GM21717 (cell line): ENCODE measurements around the gene STAT4.
"Not testable (repeated sequence)": the region's sequence is repeated elsewhere in the genome, so short reads cannot be mapped to it uniquely, and the experiment has no call there.

Source experiments
- ATAC-seq: cut with Tn5 transposase; IDR thresholded peaks from one replicate; pipeline ENCODE4 v1.9.1; 2021; ENCODE audit warnings: mild to moderate bottlenecking, moderate library complexity; ENCODE audit not compliant: unreplicated experiment

The STAT4 gene

GRCh38 chr2:190997526-190998113 lies 153.2 kb downstream of the STAT4 start:
- ATAC-seq = no peak

DNA sequence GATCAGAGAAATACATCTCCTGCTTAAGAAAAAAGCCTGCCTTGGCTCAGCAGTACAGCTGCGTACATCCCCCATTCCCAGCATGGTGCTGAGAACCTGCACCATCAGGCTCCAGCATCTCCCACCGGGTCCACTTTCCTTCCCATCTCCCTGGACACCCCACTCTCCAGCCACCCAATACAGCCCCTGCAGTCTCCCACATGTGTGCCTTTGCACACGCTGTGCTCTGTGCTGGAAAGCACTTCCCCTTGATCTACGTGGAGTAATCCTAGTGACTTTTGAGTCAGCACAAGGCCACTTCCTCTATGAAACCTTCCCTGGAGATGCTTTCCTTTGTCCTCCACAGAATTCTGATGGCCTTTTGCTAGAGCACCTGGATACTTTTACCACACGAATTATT lies 153.8 kb downstream of the STAT4 start:
- ATAC-seq = no peak

DNA sequence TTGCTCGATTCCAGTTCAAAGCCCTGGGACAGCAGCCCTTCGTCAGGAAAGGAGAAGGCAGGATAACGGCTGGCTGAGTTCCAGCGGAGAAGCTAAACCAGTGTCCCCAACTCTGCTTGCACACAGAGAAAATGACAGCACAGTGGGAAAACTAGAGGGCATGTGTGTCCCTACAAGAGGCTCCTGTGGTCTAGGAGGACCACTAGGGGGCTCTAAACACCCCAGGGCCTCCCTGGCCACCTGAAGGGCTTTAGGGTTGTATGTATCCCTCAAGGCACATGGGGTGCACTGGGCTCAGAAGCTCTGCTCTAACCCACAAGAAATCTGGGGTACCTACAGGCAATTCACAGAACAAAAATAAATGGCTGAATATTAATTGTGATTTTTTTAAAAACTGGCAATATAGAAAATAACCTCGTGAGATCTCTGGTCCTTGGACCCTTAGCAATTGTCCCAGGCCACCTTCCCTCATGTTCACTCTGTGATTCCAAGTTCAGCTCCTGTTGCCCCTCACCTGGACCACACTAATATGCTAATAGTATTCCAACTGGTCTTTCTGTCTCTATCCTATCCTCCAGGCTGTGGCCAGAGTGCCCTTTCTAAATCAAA lies 154.4 kb downstream of the STAT4 start:
- ATAC-seq = no peak

DNA sequence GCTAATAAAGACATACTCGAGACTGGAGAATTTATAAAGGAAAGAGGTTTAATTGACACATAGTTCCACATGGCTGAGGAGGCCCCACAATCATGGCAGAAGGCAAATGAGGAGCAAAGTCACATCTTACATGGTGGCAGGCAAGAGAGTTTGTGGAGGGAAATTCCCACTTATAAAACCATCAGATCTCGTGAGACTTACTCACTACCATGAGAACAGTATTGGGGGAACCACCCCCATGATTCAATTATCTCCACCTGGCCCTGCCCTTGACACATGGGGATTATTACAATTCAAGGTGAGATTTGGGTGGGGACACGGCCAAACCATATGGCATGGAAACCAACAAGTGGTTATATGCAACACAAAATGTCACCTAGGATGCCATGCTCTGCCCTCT lies 155.5 kb downstream of the STAT4 start:
- not testable (repeated sequence) for ATAC-seq

GRCh38 chr2:190994148-190994547 lies 156.6 kb downstream of the STAT4 start:
- ATAC-seq = no peak

DNA sequence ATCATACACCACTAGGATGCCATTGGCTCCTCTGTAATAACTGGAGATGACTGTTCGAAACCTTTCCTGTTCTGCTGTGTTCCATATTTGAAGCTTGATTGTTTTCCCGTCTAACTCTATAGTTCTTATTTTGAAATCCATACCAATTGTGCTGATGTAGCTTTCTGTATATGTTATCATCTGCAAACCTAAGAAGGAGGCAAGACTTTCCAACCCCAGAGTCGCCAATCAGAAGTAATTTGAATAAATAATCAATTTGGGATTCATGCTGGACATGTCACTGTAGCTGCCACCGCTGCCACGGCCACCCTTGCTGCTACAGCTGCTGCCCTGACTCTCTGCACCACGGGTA lies 157.5 kb downstream of the STAT4 start:
- no peak for ATAC-seq

- no peak for ATAC-seq
Measured at GRCh38 chr2:190990132-190990531, 160.7 kb downstream of the STAT4 start.

GRCh38 chr2:190988910-190989309 lies 161.9 kb downstream of the STAT4 start:
- no peak for ATAC-seq

DNA sequence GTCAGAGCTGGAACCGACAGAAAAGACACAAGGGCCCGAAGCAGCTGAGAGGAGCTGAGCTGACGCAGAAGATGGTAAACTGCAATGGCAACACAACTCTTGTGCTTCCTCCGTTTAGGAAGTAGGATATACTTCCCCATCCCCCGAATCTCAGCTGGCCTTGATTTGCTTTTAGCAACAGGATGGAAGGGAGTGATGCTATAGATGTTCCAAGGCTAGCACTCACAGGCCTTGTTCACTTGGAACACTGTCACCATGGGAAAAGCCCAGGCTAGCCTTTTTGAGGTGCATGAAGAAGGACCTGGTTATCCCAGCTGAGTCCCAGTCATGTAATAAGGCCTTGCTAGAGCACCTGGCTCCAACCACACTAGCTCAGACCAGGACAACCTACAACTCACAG lies 162.9 kb downstream of the STAT4 start:
- no peak for ATAC-seq

GRCh38 chr2:190987116-190987515 lies 163.7 kb downstream of the STAT4 start:
- ATAC-seq = no peak

GRCh38 chr2:190986221-190986953 lies 164.4 kb downstream of the STAT4 start:
- ATAC-seq = no peak

DNA sequence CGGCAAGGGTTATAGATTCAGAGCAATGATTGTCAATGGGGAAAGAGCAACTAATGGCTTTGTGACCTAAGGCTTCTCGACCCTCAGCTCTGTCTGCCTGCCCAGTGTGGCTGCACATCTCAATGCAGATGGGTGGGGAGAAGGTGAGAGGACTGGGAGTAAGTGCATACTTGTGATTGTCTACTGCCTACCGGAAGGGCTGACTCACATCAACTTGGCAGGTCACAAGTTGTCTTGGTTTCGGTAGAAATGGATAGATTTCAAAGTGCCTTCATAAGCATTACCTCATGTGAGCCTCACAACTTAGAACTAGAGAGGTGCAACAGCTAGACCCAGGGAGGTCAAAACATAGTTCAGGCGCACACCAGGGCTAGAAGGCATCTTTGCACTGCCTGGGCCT lies 166.2 kb downstream of the STAT4 start:
- no peak for ATAC-seq

DNA sequence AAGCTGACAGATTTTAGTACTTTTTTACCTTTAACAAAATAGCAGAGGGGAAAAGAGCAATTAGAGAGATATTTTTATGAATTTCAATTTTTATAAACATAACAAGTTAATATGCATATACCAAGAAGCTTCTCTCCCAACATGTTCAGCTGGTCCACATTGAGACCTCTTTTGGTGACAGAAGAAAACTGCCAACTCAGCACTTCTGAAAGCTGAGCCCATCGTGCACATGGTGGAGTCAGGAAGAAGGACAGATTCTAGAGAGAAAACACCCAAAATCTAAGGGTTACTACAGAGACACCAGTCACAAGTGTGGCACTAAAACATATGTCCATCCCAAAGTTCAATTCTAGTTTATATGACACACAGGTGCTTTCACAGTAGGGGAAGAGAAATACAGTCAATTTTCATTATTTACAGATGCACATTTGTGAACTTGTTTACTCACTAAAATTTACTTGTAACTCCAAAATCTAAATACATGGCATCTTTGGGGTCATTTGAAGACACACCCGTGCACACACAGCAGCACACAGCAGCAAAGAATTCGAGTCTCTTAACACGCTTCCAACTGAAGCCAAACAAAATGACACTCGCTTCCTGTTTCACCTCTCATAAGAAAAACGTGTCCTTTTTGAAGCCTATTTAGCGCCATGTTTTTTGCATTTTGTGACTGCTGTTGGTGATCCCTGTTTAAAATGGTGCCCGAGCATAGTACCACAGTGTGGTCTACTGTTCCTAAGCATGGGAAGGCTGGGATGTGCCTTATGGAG lies 168.3 kb downstream of the STAT4 start:
- no peak for ATAC-seq

DNA sequence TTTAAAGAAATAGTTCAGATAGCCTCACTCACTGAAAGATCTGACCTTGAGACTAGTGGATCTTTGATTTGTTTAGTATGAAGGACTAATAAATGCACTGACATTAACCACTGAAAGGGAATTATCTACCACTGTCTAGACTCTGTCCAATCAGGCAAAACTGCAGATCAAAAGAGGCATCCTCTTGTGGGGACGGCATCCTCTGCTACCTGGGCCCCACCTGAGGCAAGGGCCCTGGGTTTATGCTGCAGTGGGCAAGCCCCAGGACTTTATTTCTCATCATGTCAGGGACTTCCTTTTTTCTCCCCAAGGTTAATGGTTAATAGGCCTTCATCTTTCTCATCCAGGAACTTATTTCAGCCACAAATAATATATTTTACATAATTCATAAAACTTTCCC lies 169.1 kb downstream of the STAT4 start:
- no peak for ATAC-seq

DNA sequence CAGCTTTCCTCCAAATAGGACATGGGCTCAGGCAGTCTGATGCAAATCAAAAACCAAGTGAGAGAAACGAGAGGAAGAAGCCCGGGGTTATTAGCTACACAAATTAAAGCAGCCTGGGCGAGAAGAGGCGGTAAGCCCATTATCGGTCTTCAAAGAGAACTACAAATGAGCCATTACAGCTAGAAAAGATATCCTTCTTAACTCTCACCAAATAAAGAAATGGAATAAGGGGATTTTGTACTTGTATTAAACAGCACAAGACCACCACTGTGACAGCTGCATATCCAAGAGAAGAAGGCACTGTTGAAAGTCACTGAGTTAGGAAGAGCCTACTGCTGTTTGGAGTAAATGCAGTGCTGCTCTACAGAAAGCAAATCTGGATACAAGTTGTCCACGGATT lies 169.5 kb downstream of the STAT4 start:
- no peak for ATAC-seq

- no peak for ATAC-seq
Measured at GRCh38 chr2:190980630-190981209, 170.1 kb downstream of the STAT4 start.

DNA sequence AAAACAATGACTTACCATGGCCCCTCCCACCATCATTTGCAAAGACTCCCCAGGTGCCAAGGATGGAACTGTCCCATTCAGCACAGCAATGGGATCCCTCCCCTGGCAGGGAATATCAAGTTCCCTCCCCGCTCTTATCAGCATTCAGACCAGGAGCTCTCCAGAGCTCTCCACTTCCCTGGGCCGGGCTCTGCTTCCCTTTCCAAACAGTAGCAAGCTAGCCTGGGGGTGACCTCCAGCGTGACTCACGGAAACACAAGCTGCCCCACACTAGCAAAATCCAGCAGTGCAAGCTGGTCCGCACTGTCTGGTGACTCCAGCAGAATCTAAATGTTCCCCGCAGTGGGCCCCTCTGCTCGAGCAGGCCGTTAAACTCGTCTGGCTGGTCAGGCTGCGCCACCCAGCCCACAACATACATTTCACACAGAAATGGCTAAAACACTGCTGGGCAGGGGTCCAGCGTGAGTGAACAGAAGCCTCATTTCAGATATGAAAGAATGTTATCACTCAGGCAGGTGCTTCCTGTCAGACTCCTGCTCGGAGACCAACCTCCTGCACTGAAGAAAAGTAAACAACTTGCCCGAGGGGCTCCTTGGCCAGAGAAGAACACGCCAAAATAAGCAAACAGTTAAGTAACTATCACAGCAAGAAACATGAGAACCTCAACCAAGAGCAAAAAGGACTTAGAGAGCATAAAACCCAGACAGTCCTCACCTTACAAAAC lies 170.7 kb downstream of the STAT4 start:
- ATAC-seq = no peak
